Activated gamma-delta T cell treated with anti-CD3 and anti-CD28 coated beads, Interleukin-2, amount 50 U/mL, for 16 hours (primary cell): ENCODE results near the gene CT45A2.
"Not testable (repeated sequence)": the region's sequence is repeated elsewhere in the genome, so short reads cannot be mapped to it uniquely, and the experiment has no call there.

ENCODE experiments used
- DNase-seq: peaks from one replicate; pipeline ENCODE4 v3.0.0-alpha.2; 2020; ENCODE audit warnings: low read depth

CT45A2 gene, protein sequence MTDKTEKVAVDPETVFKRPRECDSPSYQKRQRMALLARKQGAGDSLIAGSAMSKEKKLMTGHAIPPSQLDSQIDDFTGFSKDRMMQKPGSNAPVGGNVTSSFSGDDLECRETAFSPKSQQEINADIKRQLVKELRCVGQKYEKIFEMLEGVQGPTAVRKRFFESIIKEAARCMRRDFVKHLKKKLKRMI

DNA sequence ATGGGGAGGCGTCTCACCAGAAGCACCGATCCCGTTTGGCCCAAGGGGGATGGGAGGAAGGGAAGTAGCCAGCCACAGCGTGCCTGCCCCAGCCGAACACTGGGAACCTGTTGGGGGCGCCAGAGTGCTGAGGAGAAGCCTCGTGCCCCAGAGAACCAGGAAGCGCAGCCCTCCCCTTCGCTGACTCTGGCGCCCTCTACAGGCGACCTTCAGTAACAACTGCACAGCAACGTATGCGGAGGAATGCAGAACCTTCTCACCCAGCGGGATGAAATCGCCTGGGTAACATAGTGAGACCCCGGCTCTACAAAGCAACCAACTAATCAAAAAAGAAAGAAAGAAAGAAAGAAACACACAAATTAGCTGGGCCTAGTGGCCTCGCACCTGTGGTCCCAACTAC lies at the start of gene CT45A2:
Gene CT45A2 (minus strand): TSS at position 101 of the 400 bp plus-strand sequence. CDS start 3,747 bp downstream, outside the sequence.
- DNase-seq, result not testable (repeated sequence)

DNA sequence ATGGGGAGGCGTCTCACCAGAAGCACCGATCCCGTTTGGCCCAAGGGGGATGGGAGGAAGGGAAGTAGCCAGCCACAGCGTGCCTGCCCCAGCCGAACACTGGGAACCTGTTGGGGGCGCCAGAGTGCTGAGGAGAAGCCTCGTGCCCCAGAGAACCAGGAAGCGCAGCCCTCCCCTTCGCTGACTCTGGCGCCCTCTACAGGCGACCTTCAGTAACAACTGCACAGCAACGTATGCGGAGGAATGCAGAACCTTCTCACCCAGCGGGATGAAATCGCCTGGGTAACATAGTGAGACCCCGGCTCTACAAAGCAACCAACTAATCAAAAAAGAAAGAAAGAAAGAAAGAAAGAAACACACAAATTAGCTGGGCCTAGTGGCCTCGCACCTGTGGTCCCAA lies 34.6 kb upstream of the CT45A2 start, which contains the start of gene CT45A8:
Gene CT45A8 (minus strand): TSS at position 101 of the 400 bp plus-strand sequence. CDS start 3,755 bp downstream, outside the sequence.
- not testable (repeated sequence) for DNase-seq

GRCh38 chrX:135837180-135837579 lies 17.4 kb upstream of the CT45A2 start, which contains the start of gene CT45A7:
Gene CT45A7, minus strand, starts transcription at chrX:135837280. Its CDS starts 3,747 bp downstream, at chrX:135833533.
- not testable (repeated sequence) for DNase-seq

- DNase-seq, result not testable (repeated sequence)
These were observed 17.1 kb downstream of the CT45A2 start, which contains the start of gene CT45A6 for GRCh38 chrX:135802687-135803086. Gene CT45A6, minus strand, starts transcription at chrX:135802787. Its CDS starts 3,794 bp downstream, at chrX:135798993.

DNA sequence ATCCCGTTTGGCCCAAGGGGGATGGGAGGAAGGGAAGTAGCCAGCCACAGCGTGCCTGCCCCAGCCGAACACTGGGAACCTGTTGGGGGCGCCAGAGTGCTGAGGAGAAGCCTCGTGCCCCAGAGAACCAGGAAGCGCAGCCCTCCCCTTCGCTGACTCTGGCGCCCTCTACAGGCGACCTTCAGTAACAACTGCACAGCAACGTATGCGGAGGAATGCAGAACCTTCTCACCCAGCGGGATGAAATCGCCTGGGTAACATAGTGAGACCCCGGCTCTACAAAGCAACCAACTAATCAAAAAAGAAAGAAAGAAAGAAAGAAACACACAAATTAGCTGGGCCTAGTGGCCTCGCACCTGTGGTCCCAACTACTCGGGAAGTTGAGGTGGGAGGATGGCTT lies 34.4 kb downstream of the CT45A2 start, which contains the start of gene CT45A5:
Gene CT45A5 (minus strand): TSS at position 101 of the 400 bp plus-strand sequence. CDS start 3,774 bp downstream, outside the sequence.
- DNase-seq, result not testable (repeated sequence)

GRCh38 chrX:135768091-135768490 lies 51.7 kb downstream of the CT45A2 start, which contains the start of gene CT45A3:
Gene CT45A3, minus strand, starts transcription at chrX:135768191. Its CDS starts 3,747 bp downstream, at chrX:135764444.
- not testable (repeated sequence) for DNase-seq
